GM21360 (cell line): Measurements from ENCODE around the gene MPG.
"Not testable (repeated sequence)": the region's sequence is repeated elsewhere in the genome, so short reads cannot be mapped to it uniquely, and the experiment has no call there.

Source experiments
- ATAC-seq: cut with Tn5 transposase; IDR thresholded peaks from one replicate; pipeline ENCODE4 v1.9.1; 2021; ENCODE audit warnings: mild to moderate bottlenecking, moderate library complexity; ENCODE audit not compliant: unreplicated experiment

The MPG gene

DNA sequence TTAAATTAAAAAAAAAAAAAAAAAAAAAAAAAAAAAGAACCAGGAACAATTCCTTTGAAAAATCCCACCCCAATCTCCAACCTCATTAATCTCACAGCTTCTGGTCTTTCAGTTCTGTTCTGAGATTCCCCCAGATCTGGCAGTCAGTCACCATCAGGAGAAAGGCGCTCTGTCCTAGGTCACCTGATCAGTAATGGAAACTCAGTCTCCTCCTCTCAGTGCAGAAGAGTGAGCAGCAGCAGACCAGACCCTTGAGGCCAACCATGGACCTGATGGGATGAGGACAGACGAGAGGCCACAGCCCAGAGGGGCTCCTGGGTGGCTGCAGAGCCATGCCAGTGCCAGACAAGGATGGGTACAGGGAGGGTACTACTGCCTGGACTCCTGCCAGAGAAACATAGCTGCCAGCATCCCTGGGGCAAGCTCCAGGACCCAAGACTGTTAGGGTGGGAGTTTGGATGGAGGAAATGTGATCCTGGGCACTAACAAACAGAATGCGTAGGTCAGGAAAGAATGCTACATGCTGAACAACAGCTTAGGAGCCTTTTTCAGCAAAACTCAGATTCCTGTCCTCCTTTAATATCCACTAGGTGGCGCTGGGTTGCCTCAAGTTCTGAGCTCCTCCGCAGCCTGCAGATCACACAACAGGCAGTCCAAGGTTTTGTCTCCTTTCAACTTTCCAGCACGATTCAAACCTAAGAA is 28.7 kb downstream of the MPG start:
- no peak for ATAC-seq

GRCh38 chr16:112153-112840 is 34.3 kb downstream of the MPG start:
- no peak for ATAC-seq

GRCh38 chr16:114327-114726 is 36.3 kb downstream of the MPG start:
- ATAC-seq = no peak

DNA sequence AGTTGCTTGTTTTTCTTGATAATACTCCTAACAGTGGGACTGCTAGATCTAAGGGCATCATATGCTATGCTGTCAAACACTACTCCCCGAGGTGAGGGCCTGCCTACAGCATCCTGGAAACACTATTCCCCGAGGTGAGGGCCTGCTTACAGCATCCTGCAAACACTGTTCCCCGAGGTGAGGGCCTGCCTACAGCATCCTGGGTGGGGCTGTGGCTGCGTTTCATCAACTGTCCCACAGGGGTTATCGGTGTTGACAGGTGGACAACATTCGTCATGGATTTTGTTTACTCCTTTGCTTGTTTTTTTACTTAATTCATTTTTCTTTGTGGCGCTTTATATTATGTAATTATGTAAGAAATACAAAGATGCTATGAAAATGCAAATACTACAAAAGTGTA is 38.0 kb downstream of the MPG start:
- no peak for ATAC-seq

DNA sequence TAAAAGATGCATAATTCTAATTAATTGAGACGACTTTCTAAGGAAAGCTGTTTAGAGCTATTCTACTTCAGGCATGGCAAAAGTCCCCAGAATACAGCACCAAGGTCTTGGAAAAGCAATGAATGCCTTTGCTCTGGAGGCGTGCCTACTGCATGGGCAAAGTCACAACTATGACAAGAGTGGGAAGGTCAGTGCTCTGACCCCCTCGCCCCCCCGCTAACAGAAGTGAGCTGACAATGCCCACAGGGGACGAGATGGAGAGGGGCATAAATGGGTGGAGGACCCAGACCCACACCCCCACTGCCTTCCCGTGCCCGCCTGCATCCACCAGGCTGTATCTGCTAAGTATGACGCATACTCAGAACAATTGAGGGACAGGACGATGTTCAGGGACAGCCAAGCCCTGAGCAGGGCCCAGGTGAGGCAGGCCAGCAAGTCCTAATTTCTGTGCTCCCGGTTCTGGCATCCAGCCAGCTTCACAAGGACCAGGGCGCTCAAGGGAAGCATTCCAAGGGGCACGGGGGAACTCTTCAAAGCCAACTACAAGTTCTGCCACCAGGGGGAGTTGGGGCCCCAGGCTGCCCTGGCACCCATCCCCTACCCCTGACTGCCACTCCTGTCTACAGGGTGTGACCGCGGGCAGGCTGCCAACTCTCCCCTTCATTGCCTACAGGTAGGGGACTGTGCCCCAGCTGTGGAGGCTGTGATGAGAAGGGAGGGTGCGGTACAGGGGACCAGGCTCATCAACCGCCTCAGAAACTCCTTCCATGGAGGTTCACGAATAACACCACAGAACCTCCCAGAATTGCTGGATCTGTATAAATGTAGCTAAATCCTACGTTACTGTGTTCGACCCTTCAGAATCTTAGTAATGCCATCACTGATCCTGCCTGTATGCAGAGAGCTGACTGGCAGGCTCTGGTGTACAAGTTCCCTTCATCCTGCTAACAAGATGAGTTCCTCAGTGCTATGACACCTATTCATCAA is 39.6 kb downstream of the MPG start:
- no peak for ATAC-seq

GRCh38 chr16:118857-119256 is 40.8 kb downstream of the MPG start:
- no peak for ATAC-seq

- no peak for ATAC-seq
Observed at GRCh38 chr16:119295-119694, 41.3 kb downstream of the MPG start.

DNA sequence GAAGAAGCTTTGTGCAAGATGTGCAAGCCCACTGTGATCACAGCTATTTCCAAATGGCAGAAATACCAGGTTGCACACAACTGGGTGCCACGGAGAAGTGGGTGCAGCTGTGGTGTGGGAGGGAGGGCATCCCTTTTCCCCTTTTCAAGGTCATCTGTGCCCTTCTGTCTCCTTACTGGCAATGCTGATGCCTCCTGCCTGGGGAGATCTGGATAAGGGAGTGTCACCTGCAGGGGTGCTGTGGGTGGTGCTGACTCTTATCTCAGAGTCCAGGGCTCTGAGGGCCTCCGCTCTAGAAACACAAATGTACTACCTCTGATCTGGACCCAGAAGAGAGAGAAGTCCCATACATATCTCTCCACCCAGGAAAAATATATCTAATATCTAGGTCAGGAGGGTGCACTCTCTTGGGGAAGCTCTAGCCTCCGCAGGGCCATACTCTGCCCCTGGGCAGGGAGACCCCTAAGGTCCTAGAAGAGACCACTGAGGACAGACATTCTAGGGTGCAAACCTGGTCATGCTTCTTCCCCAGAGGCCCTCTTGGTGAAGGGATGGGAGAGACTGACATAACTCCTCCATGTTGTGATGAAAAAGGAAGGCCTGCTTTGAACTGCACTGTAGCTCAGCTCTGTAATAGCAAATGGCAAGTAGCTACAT is 41.9 kb downstream of the MPG start:
- ATAC-seq = no peak

- no peak for ATAC-seq
Observed at GRCh38 chr16:120756-121155, 42.7 kb downstream of the MPG start.

- no peak for ATAC-seq
Observed at GRCh38 chr16:122361-122760, 44.3 kb downstream of the MPG start.

GRCh38 chr16:123558-124350 is 45.7 kb downstream of the MPG start:
- not testable (repeated sequence) for ATAC-seq

GRCh38 chr16:125011-125410 is 47.0 kb downstream of the MPG start:
- no peak for ATAC-seq

DNA sequence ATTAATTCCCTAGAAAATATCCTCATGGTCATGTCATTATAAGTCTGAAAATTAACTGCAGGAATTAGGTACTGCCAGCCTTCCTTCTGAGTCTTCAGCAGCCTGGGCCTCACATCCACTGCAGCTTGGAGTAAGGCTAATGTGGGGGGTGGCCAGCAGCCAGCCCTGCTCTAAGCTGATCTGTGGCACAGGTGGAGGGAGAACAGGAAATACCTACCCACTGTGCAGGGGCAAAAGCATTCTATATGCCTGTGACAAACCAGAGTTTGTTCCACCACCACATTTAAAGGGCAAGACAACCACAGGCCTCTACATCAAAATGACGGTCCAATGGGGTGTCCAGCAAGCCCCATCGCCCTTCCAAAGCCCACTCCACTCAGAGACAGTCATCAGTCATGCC is 51.0 kb downstream of the MPG start:
- no peak for ATAC-seq

- no peak for ATAC-seq
Observed at GRCh38 chr16:130533-131173, 52.6 kb downstream of the MPG start.

DNA sequence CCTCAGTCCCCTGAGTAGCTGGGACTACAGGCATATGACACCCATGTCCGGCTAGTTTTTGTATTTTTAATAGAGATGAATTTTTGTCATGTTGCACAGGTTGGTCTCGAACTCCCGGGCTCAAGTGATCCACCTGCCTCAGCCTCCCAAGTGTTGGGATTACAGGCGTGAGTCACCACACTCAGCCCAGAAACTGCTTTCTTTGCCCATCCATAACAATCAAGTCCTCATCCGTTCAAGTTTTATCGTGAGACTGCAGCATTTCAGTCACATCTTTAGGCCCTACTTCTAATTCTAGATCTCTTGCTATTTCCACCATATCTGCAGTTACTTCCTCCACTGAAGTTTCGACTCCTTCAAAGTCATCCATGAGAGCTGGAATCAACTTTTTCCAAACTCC is 54.1 kb downstream of the MPG start:
- ATAC-seq = no peak

- ATAC-seq = no peak
Observed at GRCh38 chr16:133716-134115, 55.7 kb downstream of the MPG start.
